Measurements from ENCODE around the gene ZNF30.
"Not testable (repeated sequence)": the region's sequence is repeated elsewhere in the genome, so short reads cannot be mapped to it uniquely, and the experiment has no call there.

The ZNF30 gene

DNA sequence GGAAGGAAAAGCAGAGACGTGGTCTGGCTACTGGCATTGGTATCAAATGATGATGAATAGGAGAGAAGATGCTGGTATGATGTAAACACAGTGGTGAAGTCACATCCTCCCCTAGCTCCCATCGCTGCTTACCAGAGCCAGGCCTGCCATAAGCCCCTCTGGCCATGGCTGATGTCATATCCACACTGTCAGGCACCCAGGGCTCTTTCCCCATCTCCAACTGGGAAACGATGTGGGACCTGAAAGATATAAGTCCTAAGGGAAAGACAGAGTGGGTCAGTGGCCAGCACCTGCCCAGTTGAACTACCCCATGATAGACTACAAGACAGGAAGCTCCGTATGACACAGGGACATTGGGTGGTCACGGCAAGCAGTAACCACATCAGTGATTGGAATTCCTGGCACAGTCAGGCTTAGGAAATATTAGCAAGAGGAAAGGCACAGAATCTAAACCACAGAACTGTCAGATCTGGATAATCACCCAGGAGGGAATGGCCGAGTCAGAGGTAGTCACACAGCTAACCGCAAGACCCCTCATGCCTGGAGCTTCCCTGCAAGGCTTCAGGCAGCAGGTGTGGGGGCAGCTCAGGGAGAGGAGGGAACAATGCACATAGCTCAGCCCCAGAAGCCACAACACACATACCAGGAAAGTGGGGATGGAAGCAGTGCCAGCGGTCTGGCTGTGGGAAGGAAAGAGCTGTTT, 33.6 kb downstream of the ZNF30 start:
- DNase-seq (ENCODE audit: low spot score), result no peak

DNA sequence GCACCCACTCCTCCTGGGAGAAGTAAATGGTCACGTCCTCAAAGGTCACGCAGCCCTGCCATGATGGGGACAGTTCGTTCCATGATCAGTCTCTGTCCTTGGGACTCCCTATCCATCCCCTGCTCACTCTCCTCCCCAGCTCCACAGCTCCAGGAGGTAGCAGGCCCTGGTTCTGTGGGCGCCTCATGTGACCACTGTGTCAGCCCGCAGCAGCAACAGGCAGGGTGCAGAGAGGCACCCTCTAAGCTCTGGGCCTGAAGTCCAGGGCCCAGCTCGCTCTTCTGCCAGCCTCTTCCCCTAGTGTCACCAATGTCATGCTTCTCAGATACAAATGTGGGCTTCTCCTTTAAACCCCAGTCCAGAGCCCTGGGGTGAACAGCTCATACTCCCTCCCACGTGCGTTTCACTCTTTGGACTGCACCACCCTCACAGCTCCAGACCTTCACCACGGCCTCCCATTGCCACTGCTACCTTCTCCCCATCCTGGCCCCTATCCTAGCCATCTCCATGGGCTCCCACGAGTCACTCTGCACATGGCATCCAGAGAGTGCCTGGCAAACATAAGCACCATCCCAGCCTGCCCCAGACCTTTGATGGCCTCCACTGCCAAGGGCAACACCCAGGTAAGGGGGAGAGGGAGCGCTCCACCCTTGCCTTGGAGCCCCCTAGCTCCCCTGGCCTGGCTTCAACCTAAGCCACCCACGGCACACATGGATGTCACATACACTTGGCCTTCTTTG, 34.4 kb downstream of the ZNF30 start:
- DNase-seq (ENCODE audit: low spot score), result no peak

GRCh38 chr19:34961775-34962686, 35.3 kb downstream of the ZNF30 start:
- DNase-seq (ENCODE audit: low spot score), result no peak

- DNase-seq (ENCODE audit: low spot score), result no peak
These were observed 36.2 kb downstream of the ZNF30 start for GRCh38 chr19:34962687-34963572.

DNA sequence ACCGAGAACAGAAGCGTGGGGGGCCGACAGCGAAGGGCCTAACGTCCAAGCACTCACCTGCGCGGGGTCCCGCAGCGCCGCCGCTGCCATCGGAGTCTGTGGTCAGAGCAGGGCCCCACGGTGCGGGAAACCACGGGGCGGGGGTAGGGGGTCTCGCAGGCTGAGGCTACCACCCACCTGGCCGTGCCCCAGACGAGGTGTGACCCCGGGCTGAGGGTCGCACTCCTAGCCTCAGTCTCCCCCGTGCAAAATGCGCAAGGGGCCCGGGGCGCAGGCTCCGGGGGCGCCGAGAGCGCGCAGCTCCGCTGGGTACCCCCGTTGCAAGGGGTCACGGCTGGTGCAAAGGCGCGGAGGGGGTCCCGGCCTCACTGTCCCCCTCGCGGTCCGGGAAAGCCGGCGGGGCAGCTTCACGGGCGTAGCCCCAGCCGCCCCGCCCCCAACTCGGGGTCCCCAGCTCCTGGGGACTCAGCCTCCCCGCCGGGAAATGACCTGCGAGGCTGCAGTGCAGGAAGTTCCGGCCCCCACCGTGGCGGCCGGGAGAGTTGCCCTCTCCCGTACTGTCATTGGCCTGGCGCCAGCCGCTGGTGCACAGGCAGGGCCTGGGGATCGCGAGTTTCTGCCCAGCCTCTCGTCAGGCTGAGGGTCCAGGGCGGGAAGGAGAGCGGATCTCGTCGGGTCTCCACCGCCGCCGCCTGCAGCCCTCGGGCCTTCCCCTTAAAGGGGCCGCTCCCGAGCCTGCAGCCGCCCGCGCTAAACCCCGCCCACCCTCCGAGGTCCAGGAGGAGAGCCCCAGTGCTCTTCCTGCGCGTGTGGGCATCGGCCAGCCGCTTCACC, 37.1 kb downstream of the ZNF30 start, which contains the start of gene ZNF792:
ZNF792 (minus strand) TSS at position 657 of the 834 bp plus-strand sequence; CDS start at position 90, 567 bp downstream.
- no peak for DNase-seq (ENCODE audit: low spot score)

DNA sequence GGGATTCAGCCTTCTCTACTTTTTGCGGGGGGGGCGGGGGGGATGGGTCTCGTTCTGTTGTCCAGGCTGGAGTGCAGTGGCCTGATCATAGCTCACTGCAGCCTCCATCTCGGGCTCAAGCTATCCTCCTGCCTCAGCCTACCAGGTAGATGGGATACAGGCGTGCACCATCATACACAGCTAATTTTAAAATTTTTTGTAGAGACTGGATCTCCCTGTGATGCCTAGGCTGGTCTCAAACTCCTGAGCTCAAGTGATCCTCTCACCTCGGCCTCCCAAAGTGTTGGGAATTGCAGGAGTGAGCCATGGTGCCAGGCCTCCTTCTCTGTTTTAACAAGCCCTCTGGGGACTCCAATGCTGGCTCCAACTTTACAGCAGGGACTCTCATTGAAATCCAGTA, 37.9 kb downstream of the ZNF30 start:
- DNase-seq (ENCODE audit: low spot score), result no peak

- not testable (repeated sequence) for DNase-seq (ENCODE audit: low spot score)
These were observed 38.8 kb downstream of the ZNF30 start for GRCh38 chr19:34965505-34965904.

- DNase-seq (ENCODE audit: low spot score), result no peak
These were observed 40.8 kb downstream of the ZNF30 start for GRCh38 chr19:34967551-34967950.

DNA sequence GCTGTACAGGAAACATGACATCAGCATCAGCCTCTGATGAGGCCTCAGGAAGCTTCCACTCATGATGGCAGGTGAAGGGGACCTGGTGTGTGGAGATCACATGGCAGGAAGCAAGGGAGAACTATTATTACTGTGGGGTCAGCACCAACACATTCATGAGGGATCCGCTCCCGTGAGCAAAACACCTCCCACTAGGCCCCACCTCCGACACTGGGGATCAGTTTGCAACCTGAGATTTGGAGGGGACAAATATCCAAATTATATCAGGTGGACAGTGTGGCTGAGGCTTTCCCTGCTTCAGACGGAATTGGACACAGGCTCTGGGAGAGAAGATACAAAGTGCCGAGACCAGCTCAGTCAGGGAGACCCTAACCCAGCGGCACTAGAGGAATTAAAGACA, 43.0 kb downstream of the ZNF30 start:
- no peak for DNase-seq (ENCODE audit: low spot score)

DNA sequence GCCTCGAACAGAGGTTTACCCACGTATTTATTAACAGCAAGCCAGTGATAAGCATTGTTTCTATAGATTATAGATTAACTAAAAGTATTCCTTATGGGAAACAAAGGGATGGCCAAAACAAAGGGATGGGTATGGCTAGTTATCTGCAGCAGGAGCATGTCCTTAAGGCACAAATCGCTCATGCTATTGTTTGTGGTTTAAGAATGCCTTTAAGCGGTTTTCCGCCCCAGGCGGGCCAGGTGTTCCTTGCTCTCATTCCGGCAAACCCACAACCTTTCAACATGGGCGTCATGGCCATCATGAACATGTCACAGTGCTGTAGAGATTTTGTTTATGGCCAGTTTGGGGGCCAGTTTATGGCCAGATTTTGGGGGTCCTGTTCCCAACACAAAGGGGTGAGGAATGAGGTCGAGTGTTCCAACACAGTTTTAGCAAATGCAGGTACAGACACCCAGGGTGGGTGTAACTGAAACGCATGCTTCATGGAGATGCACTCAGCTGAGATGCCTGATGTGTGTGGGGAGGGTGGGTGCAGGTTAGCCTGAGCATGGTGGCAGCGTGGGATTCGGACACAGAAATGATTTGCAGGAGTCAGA, 43.6 kb downstream of the ZNF30 start:
- DNase-seq (ENCODE audit: low spot score), result not testable (repeated sequence)

- no peak for DNase-seq (ENCODE audit: low spot score)
These were observed 45.5 kb downstream of the ZNF30 start for GRCh38 chr19:34972163-34972705.

- DNase-seq (ENCODE audit: low spot score), result no peak
These were observed 47.9 kb downstream of the ZNF30 start for GRCh38 chr19:34974646-34975045.

DNA sequence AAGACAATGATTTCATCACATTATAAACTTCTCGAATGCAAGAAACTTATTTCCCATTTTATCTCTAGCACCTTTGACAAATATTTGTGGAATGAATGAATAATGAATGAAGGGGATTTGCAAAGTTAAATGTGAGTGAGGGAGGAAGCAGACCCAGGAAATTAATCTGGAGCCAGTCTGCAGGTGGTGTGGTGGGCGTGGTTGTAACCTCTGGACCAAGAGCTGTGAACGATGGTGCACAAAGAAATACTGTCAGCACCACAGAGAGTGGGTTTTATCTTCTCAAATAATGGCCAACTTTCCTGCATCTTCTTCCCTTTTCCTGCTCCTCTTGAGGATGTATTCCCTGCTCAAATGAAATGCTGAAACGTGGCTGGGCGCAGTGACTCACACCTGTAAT, 48.4 kb downstream of the ZNF30 start:
- no peak for DNase-seq (ENCODE audit: low spot score)

- no peak for DNase-seq (ENCODE audit: low spot score)
These were observed 49.9 kb downstream of the ZNF30 start for GRCh38 chr19:34976611-34977010.

- DNase-seq (ENCODE audit: low spot score), result no peak
These were observed 53.3 kb downstream of the ZNF30 start for GRCh38 chr19:34979819-34980640.

DNA sequence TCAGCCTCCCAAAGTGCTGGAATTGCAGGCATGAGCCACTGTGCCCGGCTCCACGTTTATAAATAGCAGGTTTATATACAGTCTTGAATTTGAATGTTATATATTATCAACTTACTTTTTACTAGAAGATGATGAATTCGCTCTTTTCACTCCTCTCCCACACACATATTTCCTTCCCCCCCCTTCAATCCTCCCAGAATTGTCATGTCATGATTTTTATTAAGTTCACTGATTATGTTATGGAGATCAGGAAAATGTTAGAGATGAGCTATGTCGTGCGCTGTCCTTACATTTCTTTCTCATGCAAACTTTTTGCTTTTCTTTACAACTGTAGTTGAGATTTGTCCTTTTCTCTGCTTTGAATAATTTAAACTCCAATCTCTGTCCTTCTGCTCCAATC, 55.6 kb downstream of the ZNF30 start:
- no peak for DNase-seq (ENCODE audit: low spot score)

DNA sequence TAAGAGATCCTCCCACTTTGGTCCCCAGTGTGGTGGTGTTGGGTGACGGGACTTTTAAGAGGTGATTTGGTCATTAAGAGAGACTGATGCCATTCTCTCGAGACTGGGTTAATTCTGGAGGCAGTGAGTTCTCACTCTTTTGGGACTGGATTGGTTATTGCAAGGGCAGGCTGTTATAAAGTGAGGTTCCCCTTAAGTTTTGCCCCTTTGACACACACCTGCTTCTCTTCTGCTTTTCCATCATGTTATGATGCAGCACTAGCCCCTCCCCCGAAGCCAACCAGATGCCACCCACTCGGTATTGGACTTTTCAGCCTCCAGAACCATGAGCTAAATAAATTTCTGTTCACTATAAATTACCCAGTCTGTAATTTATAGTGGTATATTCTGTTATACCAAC, 57.1 kb downstream of the ZNF30 start:
- no peak for DNase-seq (ENCODE audit: low spot score)

- no peak for DNase-seq (ENCODE audit: low spot score)
These were observed 57.6 kb downstream of the ZNF30 start for GRCh38 chr19:34984287-34984686.
